AG04449 (cell line): ENCODE measurements around the gene EYA4.

Source experiments
- CTCF ChIA-PET: fragments of 350-600 bp; formaldehyde crosslinking; extraction: SDS; loops from one replicate; lab custom pipeline; 2021; ENCODE audit warnings: antibody characterized with exemption; lab: Yijun Ruan, JAX
- POLR2A ChIA-PET: fragments of 400-600, 350-600 bp; formaldehyde crosslinking; extraction: SDS; loops from one replicate; lab custom pipeline; 2020; ENCODE audit warnings: antibody characterized with exemption, inconsistent platforms; lab: Yijun Ruan, JAX
- DNase-seq: peaks from one replicate; pipeline ENCODE4 v3.0.0-alpha.2; 2010; ENCODE audit warnings: low read depth, low spot score
- H3K4me3 ChIP-seq: 2 replicates; pipeline ENCODE4 v1.5.1; 2011; ENCODE audit warnings: low read depth, mild to moderate bottlenecking, control low read depth, low read length
- CTCF ChIP-seq: IDR thresholded peaks from one replicate; pipeline ENCODE4 v1.5.1; 2011; ENCODE audit warnings: mild to moderate bottlenecking, moderate library complexity, low read length, control low read depth, inconsistent platforms; ENCODE audit not compliant: insufficient read depth; ENCODE audit errors: missing control alignments

EYA4 gene

GRCh38 chr6:133380047-133380446 is 138.9 kb downstream of the EYA4 start:
- POLR2A ChIA-PET, result no interaction called here
- DNase-seq, result no peak

GRCh38 chr6:133380723-133381122 is 139.6 kb downstream of the EYA4 start:
- DNase-seq, result no peak
- ChIA-PET POLR2A (no interaction called here), CTCF (no interaction called here)
- H3K4me3 ChIP-seq, result no peak overlapping the region
- no peak for TF ChIP-seq CTCF

More at GRCh38 chr6:133380047-133380446, 138.9 kb downstream of the EYA4 start:
- H3K4me3 ChIP-seq, result no peak overlapping the region
- no peak for TF ChIP-seq CTCF
- CTCF ChIA-PET, result no interaction called here

- no peak for TF ChIP-seq CTCF
- ChIA-PET CTCF (no interaction called here), POLR2A (no interaction called here)
- H3K4me3 ChIP-seq, result no peak overlapping the region
- DNase-seq, result no peak
These were observed 147.6 kb downstream of the EYA4 start for GRCh38 chr6:133388731-133389130.

DNA sequence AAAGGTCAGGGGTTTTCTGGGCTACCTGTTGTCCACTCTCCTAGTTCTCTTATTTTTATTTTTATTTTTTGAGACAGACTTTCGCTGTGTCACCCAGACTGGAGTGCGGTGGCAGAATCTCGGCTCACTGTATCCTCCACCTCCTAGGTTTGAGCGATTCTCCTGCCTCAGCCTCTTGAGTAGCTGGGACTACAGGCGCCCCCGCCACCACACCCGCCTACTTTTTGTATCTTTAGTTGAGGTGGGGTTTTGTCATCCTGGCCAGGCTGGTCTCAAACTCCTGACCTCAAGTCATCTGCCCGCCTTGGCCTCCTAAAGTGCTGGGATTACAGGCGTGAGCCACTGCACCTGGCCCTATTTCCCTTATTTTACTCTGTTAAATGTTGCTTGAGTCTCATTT is 149.0 kb downstream of the EYA4 start:
- ChIA-PET CTCF (no interaction called here), POLR2A (no interaction called here)
- TF ChIP-seq CTCF, result no peak

GRCh38 chr6:133392015-133392414 is 150.9 kb downstream of the EYA4 start:
- H3K4me3 ChIP-seq, result no peak overlapping the region
- CTCF ChIA-PET, result no interaction called here
- DNase-seq, result no peak
- no peak for TF ChIP-seq CTCF
- POLR2A ChIA-PET, result no interaction called here

More for the DNA sequence above, 149.0 kb downstream of the EYA4 start:
- DNase-seq, result no peak
- no peak overlapping the region for H3K4me3 ChIP-seq

GRCh38 chr6:133392641-133393040 is 151.5 kb downstream of the EYA4 start:
- no peak for TF ChIP-seq CTCF
- ChIA-PET CTCF (no interaction called here), POLR2A (interaction anchor here (0.6 kb wide), 1 partner anchor 42 kb away, joined by 3 read pairs; no protein-coding TSS in a partner anchor)
- no peak for DNase-seq
- no peak overlapping the region for H3K4me3 ChIP-seq
